Tibial artery (tissue), 4 donors: ENCODE results near the gene GPBAR1.

ENCODE experiments used
- DNase-seq, 2 donors: peaks; one replicate each; pipeline ENCODE4 v3.0.0-alpha.2; 2019
- H3K27ac ChIP-seq, 2 donors: fragments of 200-600 bp; sonication (generic) in 1 of 2; 1 replicate in 1 of 2; 2 replicates in 1 of 2; pipeline ENCODE4 v1.5.1; 2018 to 2019; ENCODE audit warnings: mild to moderate bottlenecking in 1 of 2
- H3K27me3 ChIP-seq, 2 donors: fragments of 200-600 bp; sonication (generic) in 1 of 2; one replicate each; pipeline versions ENCODE4 v1.5.1 to v1.6.0; 2016 to 2019
- H3K36me3 ChIP-seq, 3 donors: fragments of 200-600 bp; sonication (generic) in 2 of 3; one replicate each; pipeline ENCODE4 v1.5.1; 2016 to 2019; ENCODE audit warnings: mild to moderate bottlenecking in 2 of 3
- H3K4me1 ChIP-seq, 4 donors: fragments of 200-600 bp; sonication (generic) in 2 of 4; 1 replicate in 3 of 4; 2 replicates in 1 of 4; pipeline ENCODE4 v1.5.1; 2016 to 2019
- H3K4me3 ChIP-seq, 2 donors: fragments of 200-600 bp; sonication (generic) in 1 of 2; 1 replicate in 1 of 2; 2 replicates in 1 of 2; pipeline ENCODE4 v1.5.1; 2018 to 2019; ENCODE audit warnings: mild to moderate bottlenecking in 2 of 2
- H3K9me3 ChIP-seq, 3 donors: fragments of 200-600 bp; sonication (generic) in 1 of 3; one replicate each; pipeline ENCODE4 v1.5.1; 2016 to 2019
- intact Hi-C: fragments of 100-400 bp; cut with DNase I; formaldehyde crosslinking; loops from one replicate; pipeline ENCODE4 v1.15.0; 2023; ENCODE audit warnings: low total_unique reads
- TF ChIP-seq, protein P1 (sequence below), 2 experiments: fragments of 200-600 bp in 1 of 2; fragments of 450-650 bp in 1 of 2; IDR thresholded peaks; one replicate each; pipeline ENCODE4 v1.5.1; 2017 to 2019; ENCODE audit warnings: antibody characterized with exemption in 2 of 2, mild to moderate bottlenecking in 1 of 2, moderate library complexity in 1 of 2

Gene GPBAR1

GRCh38 chr2:218255446-218255845, 5.4 kb upstream of the GPBAR1 start:
- no peak for DNase-seq
- Histone ChIP-seq H3K27ac (no peak overlapping the region), H3K4me1 (peaks cover 0 to 20% (median 14%) of the 10 kb centered on the region in 4 donors), H3K9me3 (no peaks in the 10 kb centered on the region), H3K27me3 (no peaks in the 10 kb centered on the region), H3K4me3 (no peak overlapping the region), H3K36me3 (peaks cover 54 to 66% (median 64%) of the 10 kb centered on the region in 3 donors)
- TF ChIP-seq, protein P1, sequence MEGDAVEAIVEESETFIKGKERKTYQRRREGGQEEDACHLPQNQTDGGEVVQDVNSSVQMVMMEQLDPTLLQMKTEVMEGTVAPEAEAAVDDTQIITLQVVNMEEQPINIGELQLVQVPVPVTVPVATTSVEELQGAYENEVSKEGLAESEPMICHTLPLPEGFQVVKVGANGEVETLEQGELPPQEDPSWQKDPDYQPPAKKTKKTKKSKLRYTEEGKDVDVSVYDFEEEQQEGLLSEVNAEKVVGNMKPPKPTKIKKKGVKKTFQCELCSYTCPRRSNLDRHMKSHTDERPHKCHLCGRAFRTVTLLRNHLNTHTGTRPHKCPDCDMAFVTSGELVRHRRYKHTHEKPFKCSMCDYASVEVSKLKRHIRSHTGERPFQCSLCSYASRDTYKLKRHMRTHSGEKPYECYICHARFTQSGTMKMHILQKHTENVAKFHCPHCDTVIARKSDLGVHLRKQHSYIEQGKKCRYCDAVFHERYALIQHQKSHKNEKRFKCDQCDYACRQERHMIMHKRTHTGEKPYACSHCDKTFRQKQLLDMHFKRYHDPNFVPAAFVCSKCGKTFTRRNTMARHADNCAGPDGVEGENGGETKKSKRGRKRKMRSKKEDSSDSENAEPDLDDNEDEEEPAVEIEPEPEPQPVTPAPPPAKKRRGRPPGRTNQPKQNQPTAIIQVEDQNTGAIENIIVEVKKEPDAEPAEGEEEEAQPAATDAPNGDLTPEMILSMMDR (IDR thresholded peaks at IDR 0.05): no peak
- intact Hi-C loops: loop anchor here (10.0 kb wide), 1 partner anchor 631 kb away; no protein-coding TSS in a partner anchor

DNA sequence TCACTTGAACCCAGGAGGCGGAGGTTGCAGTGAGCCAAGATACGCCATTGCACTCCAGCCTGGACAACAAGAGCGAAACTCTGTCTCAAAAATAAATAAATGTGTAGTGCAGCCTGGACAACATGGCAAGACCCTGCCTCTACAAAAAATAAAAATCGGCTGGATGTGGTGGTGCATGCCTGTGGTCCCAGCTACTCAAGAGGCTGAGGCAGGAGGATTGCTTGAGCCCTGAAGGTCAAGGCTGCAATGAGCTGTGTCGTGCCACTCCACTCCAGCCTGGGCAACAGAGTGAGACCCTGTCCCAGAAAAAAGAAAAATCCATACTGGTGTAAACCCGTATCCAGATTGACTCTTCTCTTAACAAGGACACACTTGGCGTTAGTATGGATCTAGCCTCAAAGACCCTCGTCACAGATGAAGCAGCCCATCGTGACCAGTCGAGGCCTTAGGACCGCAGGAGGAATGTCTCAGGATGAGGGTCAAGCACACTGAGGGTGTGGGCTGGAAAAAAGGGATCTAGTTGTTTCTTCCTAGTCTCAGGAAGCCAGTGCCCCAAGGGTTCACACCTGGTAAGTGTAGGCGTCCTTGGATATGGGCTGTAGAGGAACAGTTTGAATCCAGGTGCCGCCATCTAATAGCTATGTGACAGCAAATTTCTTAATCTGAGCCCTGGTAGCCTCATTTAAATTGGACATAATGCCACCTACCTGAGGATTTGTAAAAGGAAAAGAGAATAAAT, 4.0 kb upstream of the GPBAR1 start:
- Histone ChIP-seq H3K4me1 (peaks cover 0 to 33% (median 21%) of the 10 kb centered on the region in 4 donors), H3K9me3 (no peaks in the 10 kb centered on the region), H3K27ac (no peak overlapping the region), H3K27me3 (no peaks in the 10 kb centered on the region), H3K36me3 (peaks cover 41 to 53% (median 51%) of the 10 kb centered on the region in 3 donors), H3K4me3 (no peak overlapping the region)
- intact Hi-C loops: loop anchor here (10.0 kb wide), 1 partner anchor 632 kb away; no protein-coding TSS in a partner anchor
- peak in 1 of 2 donors; percentile 53 for DNase-seq
- TF ChIP-seq, protein P1 (IDR thresholded peaks at IDR 0.05): no peak

DNA sequence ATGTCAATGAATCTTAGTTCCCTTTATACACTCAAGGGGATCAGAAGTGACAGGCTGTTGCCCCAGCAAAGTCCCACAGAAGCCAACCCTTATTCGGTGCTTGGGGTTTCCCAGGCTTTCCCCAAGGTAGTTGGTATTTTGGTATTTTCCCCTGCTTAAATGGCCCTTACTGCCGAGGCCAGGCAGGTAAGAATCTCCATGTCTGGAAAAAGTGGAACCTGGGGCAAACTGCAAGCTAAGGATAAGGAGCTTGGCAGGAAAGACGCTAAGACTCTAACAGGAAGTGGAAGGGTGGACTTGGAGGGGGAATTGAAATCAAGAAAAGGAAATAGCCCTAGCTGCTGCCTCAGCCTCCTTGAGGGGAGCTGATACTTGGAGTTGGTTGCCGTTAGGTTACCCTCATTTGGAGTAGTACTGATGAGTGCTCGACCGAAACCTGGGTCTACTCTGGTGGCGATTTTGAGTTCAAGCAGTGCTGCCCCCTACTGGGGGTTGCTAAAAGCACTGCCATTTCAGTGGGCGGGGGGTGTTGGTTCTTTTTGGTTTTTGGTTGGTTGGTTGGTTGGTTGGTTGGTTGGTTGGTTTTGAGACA, 3.3 kb upstream of the GPBAR1 start:
- no peaks in the 10 kb centered on the region for H3K27me3 ChIP-seq
- H3K27ac ChIP-seq: peak overlapping the region in 1 of 2 donors; percentile 1
- DNase-seq: peak in 1 of 2 donors; percentile 65
- H3K9me3 ChIP-seq: no peaks in the 10 kb centered on the region
- peaks cover 0 to 36% (median 22%) of the 10 kb centered on the region in 4 donors for H3K4me1 ChIP-seq
- TF ChIP-seq, protein P1 (IDR thresholded peaks at IDR 0.05): peak; percentile 26 to 36
- peaks cover 34 to 50% (median 44%) of the 10 kb centered on the region in 3 donors for H3K36me3 ChIP-seq
- no peak overlapping the region for H3K4me3 ChIP-seq
- intact Hi-C loops: loop anchor here (10.0 kb wide), 1 partner anchor 633 kb away; no protein-coding TSS in a partner anchor

DNA sequence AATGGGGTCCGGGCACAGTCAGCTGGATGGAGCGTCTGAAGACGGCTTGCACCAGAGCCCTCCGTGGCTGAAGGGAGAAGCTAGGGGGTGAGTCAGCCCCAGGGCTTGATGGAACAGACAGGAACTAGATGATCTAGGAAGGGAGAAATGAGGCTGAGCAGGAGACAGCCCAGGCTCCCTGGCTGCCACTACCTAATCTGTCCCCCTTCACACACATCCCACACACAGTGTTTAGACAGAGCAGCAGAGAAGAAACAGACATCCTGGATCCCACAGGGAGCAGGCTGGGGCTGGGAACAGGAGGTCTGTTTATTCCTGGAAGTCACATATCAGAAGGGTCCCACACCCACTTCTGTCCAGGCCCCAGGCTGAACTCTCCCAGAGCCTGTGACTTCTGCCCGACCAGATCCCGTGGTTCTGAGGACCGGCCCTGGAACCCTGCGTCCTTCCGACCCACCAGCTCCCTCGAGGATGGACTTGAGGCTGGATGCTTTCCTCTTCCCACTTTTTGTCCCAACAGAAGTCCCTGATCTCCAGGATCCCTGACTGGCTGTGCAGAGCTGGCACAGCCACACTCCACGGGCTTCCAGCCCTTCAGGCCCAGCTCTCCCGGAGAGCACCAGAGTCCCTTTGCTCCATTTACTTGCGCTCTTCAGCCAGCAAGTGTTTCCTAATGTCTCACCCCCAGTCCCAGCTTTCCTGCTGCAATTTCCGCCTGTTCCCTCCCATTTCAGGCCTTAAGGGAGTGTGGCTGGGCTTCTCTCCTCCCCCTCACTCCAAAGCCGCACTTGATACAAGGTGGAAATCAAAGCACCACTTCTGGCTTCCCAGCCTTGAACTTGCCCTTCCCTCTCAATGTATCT, 1.5 kb upstream of the GPBAR1 start:
- DNase-seq: peak; percentile 73 to 79
- Histone ChIP-seq H3K27me3 (no peaks in the 10 kb centered on the region), H3K4me3 (no peak overlapping the region), H3K9me3 (no peaks in the 10 kb centered on the region), H3K27ac (peak overlapping the region; percentile 52 to 62), H3K36me3 (peaks cover 15 to 50% (median 40%) of the 10 kb centered on the region in 3 donors), H3K4me1 (peaks cover 0 to 47% (median 30%) of the 10 kb centered on the region in 4 donors)
- intact Hi-C loops: loop anchor here (10.0 kb wide), 1 partner anchor 635 kb away; no protein-coding TSS in a partner anchor
- TF ChIP-seq, protein P1 (IDR thresholded peaks at IDR 0.05): no peak

GRCh38 chr2:218260166-218260565, 649 bp upstream of the GPBAR1 start:
- peaks cover 0 to 47% (median 30%) of the 10 kb centered on the region in 4 donors for H3K4me1 ChIP-seq
- H3K4me3 ChIP-seq: no peak overlapping the region
- intact Hi-C loops: loop anchor here (10.0 kb wide), 1 partner anchor 45 kb away; the partner anchor contains the start of gene ARPC2

More at GRCh38 chr2:218260166-218260565, 649 bp upstream of the GPBAR1 start:
- DNase-seq: no peak
- Histone ChIP-seq H3K9me3 (no peaks in the 10 kb centered on the region), H3K36me3 (peaks cover 15 to 50% (median 40%) of the 10 kb centered on the region in 3 donors), H3K27me3 (no peaks in the 10 kb centered on the region), H3K27ac (peak overlapping the region; percentile 52 to 62)
- TF ChIP-seq, protein P1 (IDR thresholded peaks at IDR 0.05): no peak
